Heart right ventricle (tissue), 16 donors: Measurements from ENCODE around the gene POGLUT2. TPM values are rescaled to one million over a fixed set of nuclear protein-coding genes. Genes with fewer than 3 reads are reported as not detected.

Experiments
- ATAC-seq, 8 donors: fragments of 200-7000 bp; cut with Tn5 transposase; one replicate each; pipeline ENCODE4 v1.9.1; 2020; ENCODE audit warnings: mild to moderate bottlenecking in 8 of 8, moderate library complexity in 8 of 8, moderate number of reproducible peaks in 1 of 8
- DNase-seq, 2 donors: peaks; one replicate each; pipeline ENCODE4 v3.0.0-alpha.2; 2020
- H3K27ac ChIP-seq, 10 donors: fragments of 200-600 bp; sonication (generic) in 2 of 10; one replicate each; pipeline versions ENCODE4 v1.5.0 to v1.8.0; 2020 to 2022; ENCODE audit warnings: mild to moderate bottlenecking in 3 of 10
- H3K27me3 ChIP-seq, 7 donors: fragments of 200-600 bp; one replicate each; pipeline ENCODE4 v1.8.0; 2021 to 2022; ENCODE audit warnings: mild to moderate bottlenecking in 2 of 7
- H3K36me3 ChIP-seq, 9 donors: fragments of 200-600 bp; sonication (generic) in 1 of 9; one replicate each; pipeline versions ENCODE4 v1.5.0 to v1.8.0; 2020 to 2022; ENCODE audit warnings: mild to moderate bottlenecking in 2 of 9
- H3K4me1 ChIP-seq, 9 donors: fragments of 200-600 bp; sonication (generic) in 1 of 9; one replicate each; pipeline versions ENCODE4 v1.5.0 to v1.8.0; 2020 to 2022; ENCODE audit warnings: mild to moderate bottlenecking in 4 of 9
- H3K4me3 ChIP-seq, 10 donors: fragments of 200-600 bp; sonication (generic) in 2 of 10; one replicate each; pipeline versions ENCODE4 v1.5.0 to v1.8.0; 2020 to 2022; ENCODE audit warnings: mild to moderate bottlenecking in 7 of 10, moderate library complexity in 2 of 10
- H3K9me3 ChIP-seq, 11 donors: fragments of 200-600 bp in 10 of 11; sonication (generic) in 2 of 11; one replicate each; pipeline versions ENCODE4 v1.5.0 to v1.8.0; 2013 to 2022; ENCODE audit warnings: mild to moderate bottlenecking in 2 of 11, control low read depth in 1 of 11, moderate library complexity in 1 of 11
- CTCF ChIP-seq, 9 donors: fragments of 200-600 bp; sonication (generic) in 2 of 9; IDR thresholded peaks; one replicate each; pipeline versions ENCODE4 v1.5.0 to v1.8.0; 2021 to 2022; ENCODE audit warnings: antibody characterized with exemption in 9 of 9, mild to moderate bottlenecking in 5 of 9, moderate library complexity in 1 of 9
- WGBS, 2 donors: extraction: QIAGEN DNeasy Blood & Tissue Kit; methylation state at CpG; one replicate each; pipeline ENCODE4 v1.1.7; 2013; ENCODE audit warnings: inconsistent platforms in 1 of 2; 5-methylcytosine and 5-hydroxymethylcytosine counted together
- intact Hi-C, 10 donors: fragments of 100-400 bp; cut with DNase I; formaldehyde crosslinking; loops; one replicate each; pipeline versions ENCODE4 v1.11.1 to v1.14.2; 2022
- polyA plus RNA-seq, 2 donors: library from polyadenylated mRNA; stranded (reverse); fragments of 200-250 nt; gene quantifications; one replicate each; pipeline ENCODE4 v1.2.3, GENCODE V29; 2013
- total RNA-seq, 10 donors: library from RNA; stranded (reverse); fragmentation: NEBNext Ultra II Directional in 3 of 10; extraction: Animal tissue kit (Norgen Biotek cat#: 25700) in 3 of 10; gene quantifications; one replicate each; pipeline versions ENCODE4 v1.2.1 to v1.2.4, GENCODE V29; 2021 to 2023
- donor health status: Arrhythmogenic right ventricular cardiomyopathy.
- donor health status: ischemic (EF 13 %, LVEDD 7.1; RV severe dilation, severe dysfunction).
- donor health status: healthy with polysubstance abuse.
- donor health status: DM: no; HTN: yes; CAD: no.
- donor health status: DM: no; HTN: no; CAD: no.
- donor health status: ischemic (EF 25% LVEDD 6.9; RV normal size, moderate dysfunction).
- donor health status: ischemic (EF 25% LVEDD 5.7; RV mildly dilated, moderate dysfunction).
- donor health status: healthy.
- donor health status: DM: yes; HTN: yes; CAD: no.
- donor health status: Ischemic cardiomyopathy.
- donor health status: ischemic (EF 35%, LVEDD 5.7; RV mildly dilated, moderate dysfunction).
- donor health status: nonischemic (EF 11% LVEDD 7.7; RV severe dilation, severe dysfunction).
- donor health status: DM: yes; HTN: yes; CAD: no.
- donor health status: PGD.
- donor health status: ischemic (EF 29% LVEDD 5.4; RV normal size, mild dysfunction).
- donor health status: nonischemic (EF 23%, LVEDD 6.1; RV moderate dilation, normal function).

POGLUT2 gene
- total and polyA plus RNA-seq, 12 donors, result 1.9 to 5.4 (median 2.8) TPM

- intact Hi-C loops, result no loop called here
- peaks cover 0 to 96% (median 45%) of the 10 kb centered on the region in 9 donors for H3K36me3 ChIP-seq
- peaks cover 0 to 6% (median 0%) of the 10 kb centered on the region in 11 donors for H3K9me3 ChIP-seq
- no peaks in the 10 kb centered on the region for H3K27me3 ChIP-seq
- TF ChIP-seq CTCF (IDR thresholded peaks at IDR 0.05), result no peak
- ATAC-seq (no peak), DNase-seq (no peak)
- peaks cover 0 to 3% (median under 1%) of the 10 kb centered on the region in 9 donors for H3K4me1 ChIP-seq
- WGBS, 2 donors, result 97% methylated on average over 4 of the region's 4 CpGs
- no peak overlapping the region for H3K4me3 ChIP-seq
- H3K27ac ChIP-seq, result no peak overlapping the region
Measured at GRCh38 chr13:102825400-102825799, 26.6 kb upstream of the POGLUT2 start.

- H3K4me3 ChIP-seq, result no peak overlapping the region
- no peak overlapping the region for H3K27ac ChIP-seq
- TF ChIP-seq CTCF (IDR thresholded peaks at IDR 0.05), result no peak
- intact Hi-C loops, result no loop called here
- DNase-seq, result no peak
- no peaks in the 10 kb centered on the region for H3K27me3 ChIP-seq
- no peaks in the 10 kb centered on the region for H3K9me3 ChIP-seq
- peaks cover 0 to 26% (median 8%) of the 10 kb centered on the region in 9 donors for H3K4me1 ChIP-seq
- ATAC-seq, result no peak
- H3K36me3 ChIP-seq, result peaks cover 0 to 83% (median 22%) of the 10 kb centered on the region in 9 donors
Measured at GRCh38 chr13:102817907-102818306, 19.1 kb upstream of the POGLUT2 start.

GRCh38 chr13:102817241-102817640 lies 18.5 kb upstream of the POGLUT2 start:
- Histone ChIP-seq H3K9me3 (no peaks in the 10 kb centered on the region), H3K4me1 (peaks cover 0 to 32% (median 11%) of the 10 kb centered on the region in 9 donors), H3K4me3 (no peak overlapping the region), H3K36me3 (peaks cover 0 to 78% (median 15%) of the 10 kb centered on the region in 9 donors), H3K27me3 (no peaks in the 10 kb centered on the region), H3K27ac (no peak overlapping the region)
- no peak for DNase-seq
- WGBS, 2 donors, result 63 to 68% methylated on average over 1 of the region's 1 CpG
- intact Hi-C loops, result no loop called here
- no peak for TF ChIP-seq CTCF (IDR thresholded peaks at IDR 0.05)
- no peak for ATAC-seq

- Histone ChIP-seq H3K36me3 (peaks cover 0 to 78% (median 13%) of the 10 kb centered on the region in 9 donors), H3K27ac (no peak overlapping the region), H3K4me1 (peaks cover 0 to 32% (median 11%) of the 10 kb centered on the region in 9 donors), H3K4me3 (no peak overlapping the region), H3K27me3 (no peaks in the 10 kb centered on the region), H3K9me3 (peaks cover 0 to 5% (median 0%) of the 10 kb centered on the region in 11 donors)
- intact Hi-C loops, result no loop called here
- ATAC-seq (no peak), DNase-seq (no peak)
- 93% methylated on average over 4 of the region's 4 CpGs for WGBS, 2 donors
- no peak for TF ChIP-seq CTCF (IDR thresholded peaks at IDR 0.05)
Measured at GRCh38 chr13:102816708-102817107, 17.9 kb upstream of the POGLUT2 start.
